HEK293 (cell line): ENCODE measurements around the gene IFT27.

Experiments used
- GLIS1 ChIP-seq: fragments of 450-650 bp; formaldehyde crosslinking; IDR thresholded peaks from 2 replicates; pipeline ENCODE4 v1.5.1; 2016; ENCODE audit warnings: missing biosample characterization, missing genetic modification characterization
- MZF1 ChIP-seq: fragments of 450-650 bp; formaldehyde crosslinking; IDR thresholded peaks from 2 replicates; pipeline ENCODE4 v1.5.1; 2017; ENCODE audit warnings: missing biosample characterization, missing genetic modification characterization, borderline replicate concordance
- OVOL3 ChIP-seq: fragments of 450-650 bp; formaldehyde crosslinking; IDR thresholded peaks from 2 replicates; pipeline ENCODE4 v1.5.1; 2016; ENCODE audit warnings: missing biosample characterization, missing genetic modification characterization
- SALL2 ChIP-seq: fragments of 450-650 bp; formaldehyde crosslinking; IDR thresholded peaks from 2 replicates; pipeline ENCODE4 v1.5.0; 2017; ENCODE audit warnings: missing biosample characterization, mild to moderate bottlenecking, missing genetic modification characterization, borderline replicate concordance
- SETDB1 ChIP-seq: IDR thresholded peaks from one replicate; pipeline ENCODE4 v1.6.1; 2017; ENCODE audit warnings: mild to moderate bottlenecking, low read length, moderate library complexity, mixed read lengths; ENCODE audit not compliant: insufficient read length
- ZBTB7A ChIP-seq: fragments of 450-650 bp; formaldehyde crosslinking; IDR thresholded peaks from 2 replicates; pipeline ENCODE4 v1.5.1; 2016; ENCODE audit warnings: low read depth, missing biosample characterization, missing genetic modification characterization
- ZNF121 ChIP-seq: fragments of 450-650 bp; formaldehyde crosslinking; IDR thresholded peaks from 2 replicates; pipeline ENCODE4 v1.5.1; 2016; ENCODE audit warnings: missing biosample characterization, missing genetic modification characterization
- ZNF394 ChIP-seq: fragments of 450-650 bp; formaldehyde crosslinking; IDR thresholded peaks from 2 replicates; pipeline ENCODE4 v1.5.1; 2016; ENCODE audit warnings: missing biosample characterization, missing genetic modification characterization, mild to moderate bottlenecking, moderate library complexity, borderline replicate concordance
- ZNF48 ChIP-seq: fragments of 450-650 bp; formaldehyde crosslinking; IDR thresholded peaks from 2 replicates; pipeline ENCODE4 v1.5.1; 2016; ENCODE audit warnings: missing biosample characterization, missing genetic modification characterization
- ZNF549 ChIP-seq: fragments of 450-650 bp; IDR thresholded peaks from 2 replicates; pipeline ENCODE4 v1.5.1; 2018; ENCODE audit warnings: missing biosample characterization, missing genetic modification characterization, mild to moderate bottlenecking, inconsistent platforms, moderate library complexity
- ZNF555 ChIP-seq: fragments of 450-650 bp; formaldehyde crosslinking; conservative IDR thresholded peaks from 2 replicates; pipeline ENCODE4 v1.5.1; 2017; ENCODE audit warnings: missing biosample characterization, mild to moderate bottlenecking, missing genetic modification characterization, inconsistent platforms
- ZNF558 ChIP-seq: fragments of 450-650 bp; formaldehyde crosslinking; IDR thresholded peaks from 2 replicates; pipeline ENCODE4 v1.5.1; 2016; ENCODE audit warnings: missing biosample characterization, missing genetic modification characterization
- ZNF600 ChIP-seq: fragments of 450-650 bp; formaldehyde crosslinking; IDR thresholded peaks from 2 replicates; pipeline ENCODE4 v1.5.1; 2016; ENCODE audit warnings: missing biosample characterization, missing genetic modification characterization
- ZNF707 ChIP-seq: fragments of 450-650 bp; formaldehyde crosslinking; IDR thresholded peaks from 2 replicates; pipeline ENCODE4 v1.5.1; 2016; ENCODE audit warnings: missing biosample characterization, missing genetic modification characterization
- TF ChIP-seq, protein P1 (sequence below): sonication (generic); formaldehyde crosslinking; IDR thresholded peaks from 2 replicates; pipeline ENCODE4 v1.8.1; 2022; ENCODE audit warnings: mild to moderate bottlenecking, moderate library complexity, missing genetic modification reagents
- TF ChIP-seq, protein P2 (sequence below): fragments of 450-650 bp; formaldehyde crosslinking; IDR thresholded peaks from 2 replicates; pipeline ENCODE4 v1.5.1; 2016; ENCODE audit warnings: missing biosample characterization, missing genetic modification characterization, low read depth
- TF ChIP-seq, protein P3 (sequence below): fragments of 450-650 bp; formaldehyde crosslinking; IDR thresholded peaks from 2 replicates; pipeline ENCODE4 v1.5.1; 2016; ENCODE audit warnings: missing biosample characterization, missing genetic modification characterization
- TF ChIP-seq, protein P4 (sequence below): fragments of 450-650 bp; formaldehyde crosslinking; IDR thresholded peaks from 2 replicates; pipeline ENCODE4 v1.5.1; 2016; ENCODE audit warnings: missing biosample characterization, missing genetic modification characterization
- TF ChIP-seq, protein P5 (sequence below): fragments of 450-650 bp; formaldehyde crosslinking; IDR thresholded peaks from 2 replicates; pipeline ENCODE4 v1.5.1; 2017; ENCODE audit warnings: missing biosample characterization, missing genetic modification characterization
- TF ChIP-seq, protein P6 (sequence below): fragments of 450-650 bp; formaldehyde crosslinking; IDR thresholded peaks from 2 replicates; pipeline ENCODE4 v1.5.1; 2016; ENCODE audit warnings: missing biosample characterization, missing genetic modification characterization
- TF ChIP-seq, protein P7 (sequence below): fragments of 450-650 bp; formaldehyde crosslinking; IDR thresholded peaks from 2 replicates; pipeline ENCODE4 v1.5.1; 2016; ENCODE audit warnings: missing biosample characterization, missing genetic modification characterization, borderline replicate concordance
- TF ChIP-seq, protein P8 (sequence below): fragments of 450-650 bp; formaldehyde crosslinking; optimal IDR thresholded peaks from 2 replicates; pipeline ENCODE3; 2016; ENCODE audit warnings: missing biosample characterization, mild to moderate bottlenecking, missing genetic modification characterization

The IFT27 gene

DNA sequence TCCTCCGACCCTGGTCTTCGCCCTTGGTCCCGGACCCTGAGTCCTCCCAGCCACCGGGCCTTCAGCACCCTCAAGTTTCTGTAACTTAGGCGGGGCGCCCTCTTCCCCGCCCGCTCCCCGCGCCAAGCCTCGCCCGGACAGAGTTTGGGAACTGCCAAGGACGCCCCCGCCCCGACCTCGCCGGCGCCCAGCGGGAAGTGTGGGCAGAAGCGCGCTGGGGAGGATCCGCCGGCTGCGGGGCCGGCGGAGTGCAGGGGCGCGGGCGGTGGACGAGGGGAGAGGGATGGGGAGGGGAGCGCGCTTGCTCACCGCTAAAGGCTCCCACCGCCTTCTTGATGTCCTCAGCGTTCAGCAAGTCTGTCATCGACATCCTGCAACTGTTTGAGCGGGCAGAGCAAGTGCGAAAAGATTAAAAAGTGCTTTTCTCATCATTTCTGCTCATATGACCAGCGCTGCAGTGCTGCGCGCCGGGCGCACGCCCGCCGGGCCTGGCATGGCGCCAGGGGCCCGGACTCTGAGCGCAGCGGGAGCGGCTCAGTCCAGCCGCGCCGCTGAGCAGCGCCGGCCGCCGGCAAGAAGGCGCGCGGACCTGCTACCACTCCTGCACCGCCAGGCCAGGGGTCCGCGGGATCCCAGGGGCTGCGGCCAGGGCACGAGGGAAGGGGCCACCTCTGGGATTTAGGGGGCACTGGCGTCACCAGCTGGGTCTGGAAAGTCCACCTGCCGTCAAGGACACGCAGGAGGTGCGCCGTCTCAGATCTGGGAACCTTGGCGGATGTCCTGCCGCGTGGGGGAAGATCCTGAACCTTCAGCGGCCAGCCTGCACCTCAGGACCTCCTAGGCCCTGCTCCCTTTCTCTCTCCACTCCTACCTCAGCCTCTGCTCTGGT lies 41.0 kb upstream of the IFT27 start, which contains the start of gene PVALB (continued):
- TF ChIP-seq, protein P1, sequence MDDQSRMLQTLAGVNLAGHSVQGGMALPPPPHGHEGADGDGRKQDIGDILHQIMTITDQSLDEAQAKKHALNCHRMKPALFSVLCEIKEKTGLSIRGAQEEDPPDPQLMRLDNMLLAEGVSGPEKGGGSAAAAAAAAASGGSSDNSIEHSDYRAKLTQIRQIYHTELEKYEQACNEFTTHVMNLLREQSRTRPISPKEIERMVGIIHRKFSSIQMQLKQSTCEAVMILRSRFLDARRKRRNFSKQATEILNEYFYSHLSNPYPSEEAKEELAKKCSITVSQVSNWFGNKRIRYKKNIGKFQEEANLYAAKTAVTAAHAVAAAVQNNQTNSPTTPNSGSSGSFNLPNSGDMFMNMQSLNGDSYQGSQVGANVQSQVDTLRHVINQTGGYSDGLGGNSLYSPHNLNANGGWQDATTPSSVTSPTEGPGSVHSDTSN (CRISPR knock-in tag), result no peak
- TF ChIP-seq, protein P2, sequence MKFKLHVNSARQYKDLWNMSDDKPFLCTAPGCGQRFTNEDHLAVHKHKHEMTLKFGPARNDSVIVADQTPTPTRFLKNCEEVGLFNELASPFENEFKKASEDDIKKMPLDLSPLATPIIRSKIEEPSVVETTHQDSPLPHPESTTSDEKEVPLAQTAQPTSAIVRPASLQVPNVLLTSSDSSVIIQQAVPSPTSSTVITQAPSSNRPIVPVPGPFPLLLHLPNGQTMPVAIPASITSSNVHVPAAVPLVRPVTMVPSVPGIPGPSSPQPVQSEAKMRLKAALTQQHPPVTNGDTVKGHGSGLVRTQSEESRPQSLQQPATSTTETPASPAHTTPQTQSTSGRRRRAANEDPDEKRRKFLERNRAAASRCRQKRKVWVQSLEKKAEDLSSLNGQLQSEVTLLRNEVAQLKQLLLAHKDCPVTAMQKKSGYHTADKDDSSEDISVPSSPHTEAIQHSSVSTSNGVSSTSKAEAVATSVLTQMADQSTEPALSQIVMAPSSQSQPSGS (tag by site-specific recombination), result no peak
- TF ChIP-seq ZNF707 (tag by site-specific recombination) (no peak), ZNF558 (tag by site-specific recombination) (no peak), MZF1 (no peak), ZNF121 (tag by site-specific recombination) (no peak), ZNF549 (tag by site-specific recombination) (no peak), ZNF555 (no peak), ZNF394 (tag by site-specific recombination) (no peak), ZBTB7A (tag by site-specific recombination) (no peak), SALL2 (no peak), SETDB1 (no peak), GLIS1 (tag by site-specific recombination) (peak; percentile 45; the same call in 1 of the 2 replicates), OVOL3 (tag by site-specific recombination) (no peak), ZNF48 (tag by site-specific recombination) (no peak), ZNF600 (tag by site-specific recombination) (peak; percentile 48; the same call in 1 of the 2 replicates)
- TF ChIP-seq, protein P3, sequence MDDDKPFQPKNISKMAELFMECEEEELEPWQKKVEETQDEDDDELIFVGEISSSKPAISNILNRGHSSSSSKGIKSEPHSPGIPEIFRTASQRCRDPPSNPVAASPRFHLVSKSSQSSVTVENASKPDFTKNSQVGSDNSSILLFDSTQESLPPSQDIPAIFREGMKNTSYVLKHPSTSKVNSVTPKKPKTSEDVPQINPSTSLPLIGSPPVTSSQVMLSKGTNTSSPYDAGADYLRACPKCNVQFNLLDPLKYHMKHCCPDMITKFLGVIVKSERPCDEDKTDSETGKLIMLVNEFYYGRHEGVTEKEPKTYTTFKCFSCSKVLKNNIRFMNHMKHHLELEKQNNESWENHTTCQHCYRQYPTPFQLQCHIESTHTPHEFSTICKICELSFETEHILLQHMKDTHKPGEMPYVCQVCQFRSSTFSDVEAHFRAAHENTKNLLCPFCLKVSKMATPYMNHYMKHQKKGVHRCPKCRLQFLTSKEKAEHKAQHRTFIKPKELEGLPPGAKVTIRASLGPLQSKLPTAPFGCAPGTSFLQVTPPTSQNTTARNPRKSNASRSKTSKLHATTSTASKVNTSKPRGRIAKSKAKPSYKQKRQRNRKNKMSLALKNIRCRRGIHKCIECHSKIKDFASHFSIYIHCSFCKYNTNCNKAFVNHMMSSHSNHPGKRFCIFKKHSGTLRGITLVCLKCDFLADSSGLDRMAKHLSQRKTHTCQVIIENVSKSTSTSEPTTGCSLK (tag by site-specific recombination), result no peak
- TF ChIP-seq, protein P4, sequence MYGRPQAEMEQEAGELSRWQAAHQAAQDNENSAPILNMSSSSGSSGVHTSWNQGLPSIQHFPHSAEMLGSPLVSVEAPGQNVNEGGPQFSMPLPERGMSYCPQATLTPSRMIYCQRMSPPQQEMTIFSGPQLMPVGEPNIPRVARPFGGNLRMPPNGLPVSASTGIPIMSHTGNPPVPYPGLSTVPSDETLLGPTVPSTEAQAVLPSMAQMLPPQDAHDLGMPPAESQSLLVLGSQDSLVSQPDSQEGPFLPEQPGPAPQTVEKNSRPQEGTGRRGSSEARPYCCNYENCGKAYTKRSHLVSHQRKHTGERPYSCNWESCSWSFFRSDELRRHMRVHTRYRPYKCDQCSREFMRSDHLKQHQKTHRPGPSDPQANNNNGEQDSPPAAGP (tag by site-specific recombination), result 0 out of 2 replicates have a peak, but pooled peaks have one; percentile 48
- TF ChIP-seq, protein P5, sequence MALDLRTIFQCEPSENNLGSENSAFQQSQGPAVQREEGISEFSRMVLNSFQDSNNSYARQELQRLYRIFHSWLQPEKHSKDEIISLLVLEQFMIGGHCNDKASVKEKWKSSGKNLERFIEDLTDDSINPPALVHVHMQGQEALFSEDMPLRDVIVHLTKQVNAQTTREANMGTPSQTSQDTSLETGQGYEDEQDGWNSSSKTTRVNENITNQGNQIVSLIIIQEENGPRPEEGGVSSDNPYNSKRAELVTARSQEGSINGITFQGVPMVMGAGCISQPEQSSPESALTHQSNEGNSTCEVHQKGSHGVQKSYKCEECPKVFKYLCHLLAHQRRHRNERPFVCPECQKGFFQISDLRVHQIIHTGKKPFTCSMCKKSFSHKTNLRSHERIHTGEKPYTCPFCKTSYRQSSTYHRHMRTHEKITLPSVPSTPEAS (tag by site-specific recombination), result no peak
- TF ChIP-seq, protein P6, sequence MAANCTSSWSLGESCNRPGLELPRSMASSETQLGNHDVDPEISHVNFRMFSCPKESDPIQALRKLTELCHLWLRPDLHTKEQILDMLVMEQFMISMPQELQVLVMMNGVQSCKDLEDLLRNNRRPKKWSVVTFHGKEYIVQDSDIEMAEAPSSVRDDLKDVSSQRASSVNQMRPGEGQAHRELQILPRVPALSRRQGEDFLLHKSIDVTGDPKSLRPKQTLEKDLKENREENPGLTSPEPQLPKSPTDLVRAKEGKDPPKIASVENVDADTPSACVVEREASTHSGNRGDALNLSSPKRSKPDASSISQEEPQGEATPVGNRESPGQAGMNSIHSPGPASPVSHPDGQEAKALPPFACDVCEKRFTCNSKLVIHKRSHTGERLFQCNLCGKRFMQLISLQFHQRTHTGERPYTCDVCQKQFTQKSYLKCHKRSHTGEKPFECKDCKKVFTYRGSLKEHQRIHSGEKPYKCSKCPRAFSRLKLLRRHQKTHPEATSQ (tag by site-specific recombination), result no peak
- TF ChIP-seq, protein P7, sequence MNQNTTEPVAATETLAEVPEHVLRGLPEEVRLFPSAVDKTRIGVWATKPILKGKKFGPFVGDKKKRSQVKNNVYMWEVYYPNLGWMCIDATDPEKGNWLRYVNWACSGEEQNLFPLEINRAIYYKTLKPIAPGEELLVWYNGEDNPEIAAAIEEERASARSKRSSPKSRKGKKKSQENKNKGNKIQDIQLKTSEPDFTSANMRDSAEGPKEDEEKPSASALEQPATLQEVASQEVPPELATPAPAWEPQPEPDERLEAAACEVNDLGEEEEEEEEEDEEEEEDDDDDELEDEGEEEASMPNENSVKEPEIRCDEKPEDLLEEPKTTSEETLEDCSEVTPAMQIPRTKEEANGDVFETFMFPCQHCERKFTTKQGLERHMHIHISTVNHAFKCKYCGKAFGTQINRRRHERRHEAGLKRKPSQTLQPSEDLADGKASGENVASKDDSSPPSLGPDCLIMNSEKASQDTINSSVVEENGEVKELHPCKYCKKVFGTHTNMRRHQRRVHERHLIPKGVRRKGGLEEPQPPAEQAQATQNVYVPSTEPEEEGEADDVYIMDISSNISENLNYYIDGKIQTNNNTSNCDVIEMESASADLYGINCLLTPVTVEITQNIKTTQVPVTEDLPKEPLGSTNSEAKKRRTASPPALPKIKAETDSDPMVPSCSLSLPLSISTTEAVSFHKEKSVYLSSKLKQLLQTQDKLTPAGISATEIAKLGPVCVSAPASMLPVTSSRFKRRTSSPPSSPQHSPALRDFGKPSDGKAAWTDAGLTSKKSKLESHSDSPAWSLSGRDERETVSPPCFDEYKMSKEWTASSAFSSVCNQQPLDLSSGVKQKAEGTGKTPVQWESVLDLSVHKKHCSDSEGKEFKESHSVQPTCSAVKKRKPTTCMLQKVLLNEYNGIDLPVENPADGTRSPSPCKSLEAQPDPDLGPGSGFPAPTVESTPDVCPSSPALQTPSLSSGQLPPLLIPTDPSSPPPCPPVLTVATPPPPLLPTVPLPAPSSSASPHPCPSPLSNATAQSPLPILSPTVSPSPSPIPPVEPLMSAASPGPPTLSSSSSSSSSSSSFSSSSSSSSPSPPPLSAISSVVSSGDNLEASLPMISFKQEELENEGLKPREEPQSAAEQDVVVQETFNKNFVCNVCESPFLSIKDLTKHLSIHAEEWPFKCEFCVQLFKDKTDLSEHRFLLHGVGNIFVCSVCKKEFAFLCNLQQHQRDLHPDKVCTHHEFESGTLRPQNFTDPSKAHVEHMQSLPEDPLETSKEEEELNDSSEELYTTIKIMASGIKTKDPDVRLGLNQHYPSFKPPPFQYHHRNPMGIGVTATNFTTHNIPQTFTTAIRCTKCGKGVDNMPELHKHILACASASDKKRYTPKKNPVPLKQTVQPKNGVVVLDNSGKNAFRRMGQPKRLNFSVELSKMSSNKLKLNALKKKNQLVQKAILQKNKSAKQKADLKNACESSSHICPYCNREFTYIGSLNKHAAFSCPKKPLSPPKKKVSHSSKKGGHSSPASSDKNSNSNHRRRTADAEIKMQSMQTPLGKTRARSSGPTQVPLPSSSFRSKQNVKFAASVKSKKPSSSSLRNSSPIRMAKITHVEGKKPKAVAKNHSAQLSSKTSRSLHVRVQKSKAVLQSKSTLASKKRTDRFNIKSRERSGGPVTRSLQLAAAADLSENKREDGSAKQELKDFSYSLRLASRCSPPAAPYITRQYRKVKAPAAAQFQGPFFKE (tag by site-specific recombination), result no peak
- TF ChIP-seq, protein P8, sequence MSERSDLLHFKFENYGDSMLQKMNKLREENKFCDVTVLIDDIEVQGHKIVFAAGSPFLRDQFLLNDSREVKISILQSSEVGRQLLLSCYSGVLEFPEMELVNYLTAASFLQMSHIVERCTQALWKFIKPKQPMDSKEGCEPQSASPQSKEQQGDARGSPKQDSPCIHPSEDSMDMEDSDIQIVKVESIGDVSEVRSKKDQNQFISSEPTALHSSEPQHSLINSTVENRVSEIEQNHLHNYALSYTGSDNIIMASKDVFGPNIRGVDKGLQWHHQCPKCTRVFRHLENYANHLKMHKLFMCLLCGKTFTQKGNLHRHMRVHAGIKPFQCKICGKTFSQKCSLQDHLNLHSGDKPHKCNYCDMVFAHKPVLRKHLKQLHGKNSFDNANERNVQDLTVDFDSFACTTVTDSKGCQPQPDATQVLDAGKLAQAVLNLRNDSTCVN (tag by site-specific recombination), result peak; percentile 84
